ENCODE data around the gene PDE6B. TPM values are rescaled to one million over a fixed set of nuclear protein-coding genes. Genes with fewer than 3 reads are reported as not detected.

The PDE6B gene
- total RNA-seq, 1 experiment from 2014 or later, result not detected

- H3F3A ChIP-seq (ENCODE audit: low read length, unreplicated experiment), result no peaks in the 10 kb centered on the region
- no peak overlapping the region for H2AFZ ChIP-seq (ENCODE audit: low read length)
- TF ChIP-seq EZH2phosphoT487 (IDR thresholded peaks at IDR 0.05; ENCODE audit: borderline replicate concordance, low read length) (no peak), CTCF (conservative IDR thresholded peaks at IDR 0.05; ENCODE audit: low read depth, low read length) (no peak), EZH2 (IDR thresholded peaks at IDR 0.05; ENCODE audit: low read length, unreplicated experiment) (no peak)
- no peak for DNase-seq
- no peaks in the 10 kb centered on the region for H3K9me3 ChIP-seq (ENCODE audit: low read length)
- ChIA-PET POLR2A (ENCODE audit: unreplicated experiment) (no interaction called here), CTCF (no interaction called here)
- no peak overlapping the region for H3K9ac ChIP-seq (ENCODE audit: low read length)
- no peak overlapping the region for H3K4me3 ChIP-seq (ENCODE audit: low read length)
- no peaks in the 10 kb centered on the region for H4K20me1 ChIP-seq (ENCODE audit: low read length)
- no peaks in the 10 kb centered on the region for H3K79me2 ChIP-seq (ENCODE audit: low read length)
- H3K27ac ChIP-seq (ENCODE audit: low read length), result no peak overlapping the region
- no TSS peak for BruUV-seq (replicated peaks)
- H3K36me3 ChIP-seq (ENCODE audit: low read depth, low read length), result no peaks in the 10 kb centered on the region
- ATAC-seq, result no peak
- no peak overlapping the region for H3K4me2 ChIP-seq (ENCODE audit: low read length)
- H3K4me1 ChIP-seq (ENCODE audit: insufficient read depth, low read length), result no peaks in the 10 kb centered on the region
- no peaks in the 10 kb centered on the region for H3K9me2 ChIP-seq (replicated peaks; ENCODE audit: low read length)
- peaks cover 21% of the 10 kb centered on the region for H3K27me3 ChIP-seq (ENCODE audit: low read length)
- intact Hi-C loops (cut with micrococcal nuclease), result no loop called here
Observed at GRCh38 chr4:583820-584219, 41.6 kb upstream of the PDE6B start.

- no peak for ATAC-seq
Observed at GRCh38 chr4:587671-588350, 37.6 kb upstream of the PDE6B start.

More at GRCh38 chr4:587671-588350, 37.6 kb upstream of the PDE6B start:
- no peaks in the 10 kb centered on the region for H3K9me3 ChIP-seq (ENCODE audit: low read length)
- DNase-seq, result no peak
- H3K4me1 ChIP-seq (ENCODE audit: insufficient read depth, low read length), result no peaks in the 10 kb centered on the region
- no peaks in the 10 kb centered on the region for H3K9me2 ChIP-seq (replicated peaks; ENCODE audit: low read length)
- no peaks in the 10 kb centered on the region for H3K36me3 ChIP-seq (ENCODE audit: low read depth, low read length)
- H3K27me3 ChIP-seq (ENCODE audit: low read length), result peaks cover 21% of the 10 kb centered on the region
- no peak overlapping the region for H3K4me3 ChIP-seq (ENCODE audit: low read length)
- H3K9ac ChIP-seq (ENCODE audit: low read length), result no peak overlapping the region
- CTCF ChIA-PET, result interaction anchor here (0.6 kb wide), 1 partner anchor 154 kb away, joined by 3 read pairs; no protein-coding TSS in a partner anchor
- no peaks in the 10 kb centered on the region for H3F3A ChIP-seq (ENCODE audit: low read length, unreplicated experiment)
- no peak overlapping the region for H2AFZ ChIP-seq (ENCODE audit: low read length)
- H3K27ac ChIP-seq (ENCODE audit: low read length), result no peak overlapping the region
- H3K79me2 ChIP-seq (ENCODE audit: low read length), result no peaks in the 10 kb centered on the region
- TF ChIP-seq EZH2 (IDR thresholded peaks at IDR 0.05; ENCODE audit: low read length, unreplicated experiment), result no peak
- TF ChIP-seq EZH2phosphoT487 (IDR thresholded peaks at IDR 0.05; ENCODE audit: borderline replicate concordance, low read length), result no peak
- no peak for TF ChIP-seq CTCF (conservative IDR thresholded peaks at IDR 0.05; ENCODE audit: low read depth, low read length)
- H4K20me1 ChIP-seq (ENCODE audit: low read length), result no peaks in the 10 kb centered on the region
- intact Hi-C loops (cut with micrococcal nuclease), result no loop called here
- POLR2A ChIA-PET (ENCODE audit: unreplicated experiment), result no interaction called here
- no peak overlapping the region for H3K4me2 ChIP-seq (ENCODE audit: low read length)
- no TSS peak for BruUV-seq (replicated peaks)

Data from PC-3 (cell line).